Right kidney (tissue), 1 donor: ENCODE measurements around the gene HS3ST5.

Experiments used
- DNase-seq: peaks from one replicate; pipeline ENCODE4 v3.0.0-alpha.2; 2016

HS3ST5 gene

DNA sequence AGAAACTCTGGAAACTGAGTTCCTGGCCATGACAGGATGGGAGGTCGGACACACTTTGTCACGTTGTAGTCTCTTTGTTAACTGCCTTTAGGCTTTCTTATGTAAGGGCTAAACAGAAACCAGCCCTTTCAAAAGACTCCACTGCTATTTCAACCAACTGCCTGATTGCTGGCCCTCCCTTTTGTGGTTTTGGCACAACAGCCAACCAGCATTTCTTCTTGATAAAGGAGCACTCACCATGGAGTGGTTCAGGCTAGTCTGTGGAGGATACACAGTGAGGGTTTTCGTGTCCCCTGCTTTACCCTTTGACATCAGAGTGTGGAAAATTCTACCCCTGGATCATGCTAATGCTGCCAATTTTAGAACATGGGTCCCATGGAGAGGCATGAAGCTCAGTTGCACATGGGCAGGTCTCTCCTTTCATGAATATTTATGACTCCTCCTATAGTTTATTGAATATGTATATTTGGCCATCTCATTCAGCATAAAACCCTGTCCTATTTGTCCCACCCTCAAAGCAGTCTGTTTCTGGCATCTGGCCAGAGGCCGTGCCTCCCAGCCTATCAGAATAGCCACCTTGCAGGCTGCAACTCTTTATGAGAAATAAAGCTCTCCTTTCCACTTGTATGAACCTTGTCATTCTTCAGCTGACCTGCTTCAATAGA, 148.3 kb downstream of the HS3ST5 start:
- DNase-seq: no peak

DNA sequence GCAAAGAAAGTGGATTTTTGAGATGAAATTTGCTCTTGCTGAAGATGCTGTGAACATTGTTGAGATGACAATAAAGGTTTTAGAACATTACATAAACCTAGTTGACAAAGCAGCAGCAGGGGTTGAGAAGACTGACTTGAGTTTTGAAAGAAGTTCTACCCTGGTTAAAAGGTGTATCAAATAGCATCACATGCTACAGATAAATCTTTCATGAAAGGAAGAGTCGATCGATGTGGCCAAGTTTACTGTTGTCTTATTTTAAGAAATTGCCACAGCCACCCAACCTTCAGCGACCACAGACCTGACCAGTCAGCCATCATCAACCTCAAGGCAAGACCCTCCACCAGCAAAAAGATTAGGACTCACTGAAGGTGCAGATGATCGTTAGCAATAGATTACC, 155.3 kb downstream of the HS3ST5 start:
- DNase-seq: no peak

DNA sequence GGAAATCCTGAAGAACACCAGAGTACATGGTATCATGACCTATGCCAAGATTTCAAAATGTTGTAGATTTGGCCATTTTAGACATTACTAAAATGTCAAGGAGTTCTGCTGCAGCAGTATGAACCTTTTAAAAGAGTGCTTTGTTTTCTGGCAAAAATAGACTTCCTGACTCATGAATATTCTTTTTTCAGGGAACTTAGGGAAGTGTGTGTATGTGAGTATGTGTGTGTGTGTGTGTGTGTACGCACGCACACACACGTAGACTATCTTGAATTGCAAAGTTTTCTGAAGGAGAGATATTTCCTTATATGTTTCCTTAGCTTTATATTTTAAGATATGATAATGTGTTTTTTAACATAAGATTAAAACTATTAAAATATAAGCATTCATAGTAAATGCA, 161.2 kb downstream of the HS3ST5 start:
- DNase-seq: no peak

DNA sequence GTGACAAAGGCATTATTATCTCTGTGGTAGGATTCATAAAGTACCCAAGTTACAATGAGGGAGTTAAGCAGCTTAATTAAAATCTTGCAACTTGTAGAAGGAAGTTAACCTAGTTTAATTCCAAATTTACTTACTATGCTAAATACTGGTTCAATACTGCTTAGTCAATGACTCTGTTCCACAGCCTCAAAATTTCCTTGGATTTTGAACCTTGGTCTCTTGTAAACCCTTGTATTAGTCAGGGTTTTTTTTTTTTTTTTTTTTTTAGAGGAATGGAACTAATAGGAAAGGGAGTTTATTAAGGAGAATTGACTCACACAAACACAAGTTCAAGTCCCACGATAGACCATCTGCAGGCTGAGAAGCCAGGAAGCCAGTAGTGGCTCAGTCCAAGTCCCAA, 163.4 kb downstream of the HS3ST5 start:
- DNase-seq: no peak

DNA sequence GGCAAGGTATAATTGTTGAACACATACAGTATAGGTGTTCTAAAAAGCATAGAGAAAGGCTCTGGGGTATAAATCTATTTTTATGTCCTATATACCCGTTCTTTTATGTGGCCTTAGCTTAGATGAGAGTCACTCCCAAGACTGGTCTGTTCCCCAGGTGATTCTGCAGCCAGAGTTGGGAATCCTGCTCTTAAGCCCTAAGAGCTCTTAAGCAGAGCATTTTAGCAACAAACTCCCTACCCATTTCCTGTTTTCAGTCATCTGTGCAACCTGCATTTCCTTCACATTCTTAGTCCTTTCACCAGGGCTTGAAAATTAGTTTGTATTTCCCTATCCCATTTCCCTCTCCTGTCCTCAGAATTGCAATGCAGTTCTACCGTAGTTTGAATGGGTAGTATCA, 166.1 kb downstream of the HS3ST5 start:
- no peak for DNase-seq

DNA sequence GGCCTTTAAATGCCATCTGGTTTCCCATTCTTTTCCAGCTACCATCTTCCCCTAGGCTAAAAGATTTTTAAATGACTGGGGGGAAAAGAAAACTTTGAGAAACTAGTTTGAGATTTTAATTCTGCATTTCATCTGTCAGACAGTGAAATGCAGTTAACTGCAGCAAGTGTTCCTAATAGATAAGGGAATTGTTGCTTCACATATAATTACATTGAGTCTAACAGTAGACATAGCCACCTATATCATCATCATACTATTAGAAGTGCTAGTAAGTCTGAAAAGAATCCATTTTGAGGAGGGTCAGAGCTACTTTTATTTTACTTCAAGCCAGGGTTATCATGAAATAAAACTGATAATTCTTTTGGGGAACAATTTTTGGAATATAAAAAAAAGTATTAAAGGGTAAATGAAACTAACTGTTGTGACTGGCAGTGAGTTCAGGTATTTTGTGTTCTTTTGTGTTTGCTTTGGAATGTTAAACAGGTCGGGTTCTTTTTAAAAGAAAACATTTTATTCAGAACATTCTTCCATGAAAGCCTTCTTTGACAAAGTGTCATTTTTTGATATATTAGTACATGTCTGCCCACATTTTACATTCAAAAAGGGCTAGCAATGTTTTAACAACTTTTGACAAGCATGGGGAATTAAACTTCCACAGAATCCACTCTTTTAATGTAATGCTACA, 170.1 kb downstream of the HS3ST5 start:
- DNase-seq: no peak

DNA sequence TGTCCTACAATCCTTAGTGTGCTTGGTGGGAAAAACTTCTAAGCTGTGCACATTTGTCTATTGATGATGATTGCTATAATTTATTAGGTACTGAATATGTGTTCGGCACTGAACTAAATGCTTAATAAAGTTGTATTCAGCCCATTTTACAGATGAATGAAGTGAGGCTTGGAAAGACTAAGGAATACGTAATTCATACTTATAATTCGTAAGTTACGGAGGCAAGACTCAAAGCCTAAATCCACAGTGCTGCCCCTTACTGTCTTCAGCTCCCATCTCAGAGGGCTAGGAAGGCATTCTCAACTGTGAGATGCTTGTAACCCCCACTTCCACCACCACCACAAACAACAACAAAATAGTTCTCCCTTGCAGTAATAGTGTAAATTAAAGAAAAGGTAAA, 171.3 kb downstream of the HS3ST5 start:
- no peak for DNase-seq

DNA sequence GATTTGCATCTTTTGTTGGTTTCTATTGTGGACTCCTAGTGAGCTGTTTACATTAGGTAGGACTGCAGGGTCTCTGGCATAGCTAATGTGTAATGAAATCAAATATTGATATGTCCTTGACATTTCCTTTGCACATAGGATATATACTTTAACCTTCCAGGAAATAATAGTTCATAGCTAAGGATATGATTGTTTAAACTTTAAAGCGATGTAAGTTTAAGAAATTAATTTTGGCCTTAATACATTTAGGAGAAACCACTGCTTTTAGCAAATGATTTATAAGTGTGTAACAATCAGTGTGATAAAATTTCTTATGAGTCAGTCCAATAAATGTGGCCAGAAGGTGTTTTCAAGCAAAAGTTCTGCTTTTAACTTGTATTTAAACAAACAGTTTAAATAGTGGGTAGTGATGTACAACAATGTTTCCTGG, 171.8 kb downstream of the HS3ST5 start:
- no peak for DNase-seq

DNA sequence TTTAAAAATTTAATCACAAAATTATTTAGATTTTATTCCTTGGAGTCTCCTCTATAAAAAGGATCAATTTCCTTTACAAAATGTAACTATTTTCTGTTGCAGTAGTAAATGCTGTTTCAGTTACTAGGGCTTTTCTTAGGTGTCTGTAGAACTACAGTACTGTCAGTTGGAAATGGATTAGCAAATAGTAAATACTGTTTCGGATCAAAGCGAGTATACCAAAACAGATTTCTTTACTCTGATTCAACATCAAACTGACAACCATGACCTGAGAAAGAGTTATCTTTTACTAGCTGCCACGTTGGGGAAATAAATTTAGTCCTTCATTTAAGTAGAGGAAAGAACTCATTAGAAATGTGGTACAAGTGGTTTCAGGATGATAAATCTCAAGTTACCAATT, 172.5 kb downstream of the HS3ST5 start:
- no peak for DNase-seq

DNA sequence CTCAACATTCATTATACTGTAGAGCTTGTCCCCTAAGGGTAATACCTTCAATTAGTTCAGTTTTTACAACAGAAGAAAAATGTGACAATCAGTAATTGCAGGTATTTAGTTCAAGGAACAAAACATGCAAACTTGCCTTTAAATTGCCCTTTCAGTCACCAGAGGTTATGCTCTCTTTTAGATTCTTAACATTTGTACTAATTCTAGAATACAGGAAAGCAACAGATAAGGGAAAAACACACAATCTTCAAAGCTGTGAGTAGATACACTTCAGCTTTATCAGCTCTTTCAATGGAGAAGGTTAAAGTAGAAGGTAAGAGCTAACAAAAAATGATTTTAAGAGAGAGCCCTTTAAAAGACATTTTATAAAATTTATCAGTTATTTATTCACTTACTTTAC, 173.1 kb downstream of the HS3ST5 start:
- no peak for DNase-seq

DNA sequence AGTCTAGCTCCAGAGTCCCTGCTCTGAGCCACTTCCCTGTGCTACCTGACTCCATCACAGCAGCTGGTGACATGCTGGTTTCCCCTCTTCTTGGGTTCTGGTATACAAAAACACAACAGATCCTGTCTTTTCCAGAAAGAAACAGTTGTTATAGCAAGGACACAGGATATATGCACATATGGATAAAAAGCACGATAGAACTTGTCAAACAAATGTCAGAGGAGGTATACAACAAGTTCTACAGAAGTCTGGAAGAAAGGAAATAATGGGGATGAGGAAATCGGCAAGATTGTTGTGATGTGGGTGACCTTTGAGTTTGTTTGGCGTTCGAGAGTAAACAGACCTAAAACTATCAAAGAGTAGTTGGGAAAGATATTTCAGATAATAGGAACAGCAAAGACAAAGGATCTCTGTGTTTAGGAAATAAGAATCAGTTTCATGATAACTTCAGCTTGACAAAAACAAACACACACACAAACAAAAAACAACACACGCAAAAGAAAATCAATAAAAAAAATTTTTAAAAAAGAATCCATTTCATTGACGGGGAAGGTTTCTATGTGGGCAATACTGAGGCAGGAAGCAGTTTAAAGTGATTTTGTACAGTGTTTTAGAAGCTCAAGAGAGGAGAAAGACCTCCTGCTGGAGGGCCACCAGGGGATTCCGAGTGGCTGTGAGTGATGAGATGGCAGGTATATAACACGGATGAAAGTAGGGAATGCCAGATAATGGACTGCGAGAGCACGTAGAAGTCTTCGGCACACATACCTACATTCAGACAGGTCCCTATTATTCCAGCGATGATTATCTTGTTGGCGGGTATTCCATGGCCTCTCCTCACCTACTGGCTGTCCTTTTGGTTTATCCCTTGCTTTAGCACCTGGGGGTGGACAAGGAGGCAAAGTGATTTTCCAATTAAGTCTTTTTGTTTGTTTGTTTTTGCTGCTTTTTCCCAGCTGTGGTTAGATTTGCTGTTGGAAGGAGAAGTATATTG, 174.9 kb downstream of the HS3ST5 start:
- DNase-seq: no peak

DNA sequence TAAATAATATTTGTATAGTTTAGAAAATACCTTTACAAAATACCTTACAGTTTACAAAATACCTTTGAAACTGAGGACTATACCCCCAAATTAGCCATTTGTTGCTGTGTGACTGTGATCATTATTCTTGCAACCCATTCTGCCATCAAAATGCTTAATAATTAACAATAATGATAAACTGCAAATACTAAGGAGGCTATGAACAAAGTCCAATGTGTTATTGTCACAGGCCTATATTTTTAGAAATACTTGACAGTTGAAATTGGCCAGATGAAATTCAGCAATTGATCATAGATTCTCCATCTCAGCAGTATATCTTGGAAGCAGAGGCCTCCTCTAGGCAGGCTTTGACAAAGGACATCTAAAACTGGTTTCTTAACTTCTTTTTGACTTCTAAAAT, 178.6 kb downstream of the HS3ST5 start:
- no peak for DNase-seq

DNA sequence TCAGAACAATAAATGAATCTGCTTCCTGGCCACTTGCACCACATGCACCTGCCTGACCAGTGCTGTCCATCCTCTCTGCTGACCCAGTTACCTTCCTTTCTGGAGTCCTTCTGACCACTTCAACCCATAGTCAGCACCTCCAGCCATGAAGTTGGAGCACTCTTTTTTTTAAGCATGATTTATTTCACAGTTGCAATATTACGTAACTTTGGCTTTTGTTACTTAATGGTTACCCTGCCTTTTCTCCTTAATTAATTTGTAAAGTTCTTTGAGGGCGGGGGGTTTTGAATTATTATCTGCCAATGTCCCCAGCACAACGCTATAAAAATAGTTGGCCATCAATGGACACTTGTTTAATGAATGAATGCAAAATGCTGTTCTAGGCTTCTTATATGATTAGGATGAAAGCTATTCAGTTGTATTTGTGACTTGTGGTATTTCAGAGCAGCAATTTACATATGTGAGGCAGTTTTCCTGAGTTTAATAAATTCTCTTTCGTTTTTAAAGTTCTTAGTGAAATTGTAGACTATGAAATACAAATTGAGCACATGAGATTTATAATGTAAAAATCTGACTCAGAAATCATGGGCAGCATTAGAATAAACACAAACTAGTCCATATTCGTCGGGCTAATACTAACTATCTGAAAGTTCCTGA, 180.0 kb downstream of the HS3ST5 start:
- no peak for DNase-seq

DNA sequence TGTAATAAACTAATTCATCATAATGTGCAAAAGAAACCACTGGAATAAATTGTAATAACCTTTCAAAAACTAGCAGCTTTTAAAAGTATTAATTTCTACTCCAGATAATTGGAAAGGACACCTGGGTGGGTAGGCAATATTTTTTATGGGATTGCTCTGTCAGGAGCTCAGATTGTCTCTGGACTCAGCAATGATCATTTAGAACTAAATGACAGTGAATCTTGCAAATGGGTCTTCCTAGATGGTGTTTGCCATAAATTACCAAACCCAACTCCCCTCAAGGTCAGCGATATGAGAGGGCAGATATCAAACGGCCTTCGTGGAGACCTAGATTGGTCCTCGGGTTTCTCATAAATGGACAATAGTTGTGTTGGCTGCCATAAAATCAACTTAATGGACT, 181.9 kb downstream of the HS3ST5 start:
- DNase-seq: no peak

DNA sequence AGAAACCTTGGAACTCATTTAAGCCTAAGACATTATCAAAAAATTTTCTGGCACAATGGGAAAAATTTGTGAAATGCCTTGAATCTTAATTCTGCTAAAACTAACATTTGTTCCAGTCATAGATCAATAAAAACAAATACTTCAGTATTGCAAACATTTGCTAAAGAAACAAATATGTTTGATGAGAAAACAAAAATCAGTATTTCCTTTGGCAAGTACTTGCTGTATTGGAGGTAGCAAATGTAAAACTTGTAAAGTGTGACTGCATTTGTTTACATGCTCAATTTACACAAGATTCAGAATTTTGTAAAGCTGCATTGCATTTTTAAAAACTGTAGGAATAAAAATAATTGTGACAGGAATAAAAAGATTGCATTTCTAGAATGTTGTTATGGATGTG, 183.1 kb downstream of the HS3ST5 start:
- DNase-seq: no peak

DNA sequence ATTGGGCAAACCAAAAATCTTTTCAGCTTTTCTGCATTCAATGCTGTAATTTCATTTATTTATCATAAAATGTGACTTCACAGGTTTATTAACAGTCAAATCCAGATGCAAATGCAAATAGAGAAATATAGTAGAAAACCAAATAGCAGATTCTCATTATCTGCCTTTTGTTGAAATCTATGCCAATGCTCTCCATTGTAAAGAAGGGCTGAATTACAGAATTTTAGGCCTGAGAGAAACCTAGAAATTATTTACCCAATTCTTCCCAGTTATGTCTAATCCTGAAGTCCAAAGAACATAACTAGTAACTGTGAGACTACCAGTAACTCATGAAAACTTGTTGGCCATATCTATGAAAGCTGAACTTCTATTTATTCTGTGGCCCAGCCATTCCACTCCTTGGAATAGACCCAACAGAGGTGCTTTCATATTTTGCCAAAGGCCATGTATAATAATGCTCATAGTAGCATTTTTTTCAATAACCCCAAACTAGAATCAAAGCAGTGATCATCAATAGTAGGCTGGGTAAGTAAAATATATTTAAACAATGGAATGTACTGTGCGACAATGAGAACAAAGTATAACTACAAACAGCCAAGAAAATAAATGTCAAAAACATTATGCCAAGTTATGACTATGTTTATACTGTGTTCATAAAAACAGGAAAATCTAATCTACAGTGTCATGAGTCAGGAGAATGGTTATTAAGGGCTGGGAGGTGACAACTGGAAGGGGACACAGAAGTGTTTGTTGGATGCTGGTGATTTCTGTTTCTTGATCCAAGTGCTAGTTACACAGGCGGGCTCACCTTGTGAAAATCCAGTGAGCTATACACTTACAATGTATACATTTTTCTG, 183.8 kb downstream of the HS3ST5 start:
- DNase-seq: no peak

DNA sequence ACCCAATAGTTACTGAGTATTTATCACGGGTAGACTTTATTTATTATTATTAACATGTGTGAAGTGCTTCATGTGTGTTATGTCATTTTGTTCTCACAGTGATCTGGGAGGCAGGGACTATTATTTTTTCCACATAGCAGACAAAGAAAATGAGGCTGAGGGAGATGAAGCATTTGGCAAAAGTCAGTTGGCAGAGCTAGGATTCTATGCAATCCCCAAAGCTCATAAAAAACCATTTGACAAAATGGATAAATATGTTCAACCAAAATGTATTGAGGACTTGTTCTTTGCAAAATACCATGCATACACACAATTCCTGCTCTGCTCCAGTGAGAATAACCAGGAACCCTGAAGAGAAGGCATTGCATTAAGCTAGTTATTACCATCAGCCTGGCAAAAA, 184.4 kb downstream of the HS3ST5 start:
- DNase-seq: no peak

DNA sequence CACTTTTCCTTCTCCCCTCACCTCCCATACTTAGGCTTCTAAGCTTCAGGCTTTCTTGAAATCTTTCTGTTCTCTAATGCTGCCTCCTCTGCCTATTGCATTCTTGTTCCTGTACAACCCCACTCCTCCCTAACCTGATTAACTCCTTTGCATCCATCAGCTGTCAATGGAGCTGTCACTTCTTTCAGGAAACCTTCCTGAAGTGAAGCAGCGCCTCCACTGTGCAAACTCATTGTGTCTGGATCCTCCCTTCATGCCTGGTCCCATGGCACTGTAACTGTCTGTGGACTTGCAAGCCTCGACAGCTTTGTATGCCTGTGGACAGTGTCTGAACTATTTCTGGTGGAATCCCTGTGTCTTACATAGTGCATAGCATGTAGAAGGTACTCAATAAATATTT, 185.0 kb downstream of the HS3ST5 start:
- DNase-seq: no peak

DNA sequence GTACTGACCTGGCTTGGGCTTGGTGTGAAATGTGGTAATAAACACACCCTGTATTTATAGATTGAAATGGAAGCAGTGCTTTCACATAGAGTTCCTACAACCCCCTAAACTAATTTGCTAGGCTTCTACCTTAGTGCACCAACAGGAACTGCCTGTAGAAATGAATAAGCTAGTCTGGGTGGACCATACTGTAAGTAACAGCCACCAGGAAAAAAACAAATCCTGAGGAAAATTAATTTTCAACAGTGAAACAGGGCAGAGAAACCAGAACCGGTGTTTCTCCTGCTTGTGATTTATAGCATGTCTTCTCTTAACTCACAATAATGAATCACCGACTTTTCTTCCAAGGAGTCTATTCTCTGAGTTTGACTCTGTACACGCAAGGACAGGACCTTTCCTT, 187.1 kb downstream of the HS3ST5 start:
- no peak for DNase-seq

DNA sequence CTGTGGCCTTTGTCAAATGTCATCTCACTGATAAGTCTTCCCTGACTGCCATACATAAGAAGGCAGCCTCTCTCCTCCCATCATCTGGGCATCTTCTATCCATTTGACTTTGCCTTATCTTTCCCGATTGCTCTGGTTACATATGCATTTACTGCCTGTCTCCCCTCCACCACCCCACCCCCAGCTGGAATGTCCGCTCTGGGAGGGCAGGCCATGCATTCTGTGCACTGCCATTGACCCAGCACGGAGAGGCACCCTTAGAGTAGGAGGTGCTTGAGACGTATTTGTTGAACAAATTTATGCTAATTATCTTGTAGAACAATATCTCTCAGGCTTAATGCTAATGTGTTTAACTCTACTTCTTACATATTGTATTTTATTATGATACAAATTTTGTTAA, 188.0 kb downstream of the HS3ST5 start:
- DNase-seq: no peak

DNA sequence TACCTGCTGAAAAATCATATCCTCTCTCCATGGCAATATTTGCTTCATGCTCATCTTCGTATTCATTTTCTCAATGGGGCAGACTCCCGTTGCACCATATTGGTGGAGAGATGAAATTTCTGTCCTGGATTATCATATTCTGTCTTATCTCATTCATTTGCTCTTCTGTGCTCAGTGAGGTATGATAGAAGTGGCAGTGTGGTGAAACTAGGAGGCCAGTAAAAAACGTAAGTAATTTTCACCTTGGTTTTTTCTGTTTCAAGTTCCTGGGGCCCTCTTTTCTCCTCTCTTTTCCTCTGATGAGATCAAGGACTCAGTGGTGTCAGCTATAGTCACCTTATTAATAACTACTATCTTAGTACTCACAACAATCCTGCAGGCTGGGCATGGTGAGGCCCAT, 189.4 kb downstream of the HS3ST5 start:
- no peak for DNase-seq
